GM12891 (cell line): ENCODE results near the gene FANCE.

Source experiments
- POLR2A ChIP-seq: IDR thresholded peaks from 2 replicates; pipeline ENCODE4 v1.6.1; 2011; ENCODE audit warnings: low read depth, low read length, control low read depth
- POLR2AphosphoS5 ChIP-seq: IDR thresholded peaks from 2 replicates; pipeline ENCODE4 v1.6.1; 2011; ENCODE audit warnings: low read depth, low read length, control low read depth
- SPI1 ChIP-seq: IDR thresholded peaks from 2 replicates; pipeline ENCODE4 v1.6.1; 2011; ENCODE audit warnings: low read depth, low read length, control low read depth

DNA sequence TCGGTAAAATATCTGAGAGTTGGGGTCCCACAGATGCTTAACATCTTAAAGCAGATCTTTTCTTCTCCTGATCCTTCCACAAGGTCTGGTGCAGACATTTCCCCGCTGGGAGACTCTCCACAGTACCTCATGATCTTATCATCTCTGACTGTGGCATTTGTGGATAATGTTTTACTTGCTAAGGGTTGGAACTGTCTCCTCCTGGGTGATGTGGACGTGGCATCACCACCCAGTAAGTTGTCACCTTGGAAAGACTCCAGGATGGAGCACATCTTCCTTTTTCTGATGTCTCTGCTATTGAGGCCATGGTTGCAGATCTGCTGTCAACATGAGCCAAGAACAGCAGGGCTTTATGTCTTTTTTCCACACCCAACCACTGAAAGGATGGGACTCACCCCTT lies 42.0 kb upstream of the FANCE start:
- TF ChIP-seq POLR2AphosphoS5 (no peak), POLR2A (no peak), SPI1 (no peak)
